Nephron (organoid): Measurements from ENCODE around the gene FNTB.

Source experiments
- H3K27ac Mint-ChIP-seq, 3 experiments: 2 replicates each; pipeline ENCODE4 v1.8.0; 2020; ENCODE audit warnings: mixed read lengths in 3 of 3, mild to moderate bottlenecking in 2 of 3, moderate library complexity in 1 of 3
- H3K27me3 Mint-ChIP-seq: 2 replicates; pipeline ENCODE4 v1.8.0; 2021; ENCODE audit warnings: low read depth, mild to moderate bottlenecking, moderate library complexity, mixed read lengths
- H3K36me3 Mint-ChIP-seq: 2 replicates; pipeline ENCODE4 v1.8.0; 2020; ENCODE audit warnings: low read depth, mixed read lengths
- H3K4me1 Mint-ChIP-seq: 2 replicates; pipeline ENCODE4 v1.8.0; 2020; ENCODE audit warnings: mixed read lengths
- H3K4me3 Mint-ChIP-seq, 3 experiments: 2 replicates each; pipeline ENCODE4 v1.8.0; 2020; ENCODE audit warnings: mild to moderate bottlenecking in 3 of 3, mixed read lengths in 3 of 3, moderate library complexity in 2 of 3
- H3K9me3 Mint-ChIP-seq: 2 replicates; pipeline ENCODE4 v1.8.0; 2020; ENCODE audit warnings: mixed read lengths
- TF ChIP-seq, protein P1 (sequence below), 3 experiments: fragments of 200-600 bp; sonication (generic); IDR thresholded peaks; one replicate each; pipeline ENCODE4 v1.5.0; 2021; ENCODE audit warnings: antibody characterized with exemption in 3 of 3; ENCODE audit not compliant: unreplicated experiment in 3 of 3

The FNTB gene

DNA sequence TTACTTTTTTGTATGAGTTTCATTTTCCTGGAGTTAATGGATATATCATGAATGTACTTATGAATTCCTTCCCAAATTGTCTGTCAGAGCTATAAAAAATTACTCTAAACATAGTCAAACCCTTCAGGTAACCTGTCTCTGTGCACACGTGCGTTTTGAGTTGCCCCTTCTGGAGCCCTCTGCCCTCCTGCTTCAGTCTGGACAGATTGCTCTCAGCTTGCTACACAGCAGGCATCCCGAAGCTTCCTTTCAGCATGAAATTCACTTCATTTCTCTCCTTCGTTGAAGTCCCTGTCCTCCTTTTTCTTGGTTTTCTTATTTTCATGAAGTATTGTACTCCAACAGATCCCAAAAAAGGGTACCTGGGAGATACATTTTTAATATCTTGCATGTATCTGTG is 47.3 kb downstream of the FNTB start:
- no peaks in the 10 kb centered on the region for H3K9me3 Mint-ChIP-seq
- TF ChIP-seq, protein P1, sequence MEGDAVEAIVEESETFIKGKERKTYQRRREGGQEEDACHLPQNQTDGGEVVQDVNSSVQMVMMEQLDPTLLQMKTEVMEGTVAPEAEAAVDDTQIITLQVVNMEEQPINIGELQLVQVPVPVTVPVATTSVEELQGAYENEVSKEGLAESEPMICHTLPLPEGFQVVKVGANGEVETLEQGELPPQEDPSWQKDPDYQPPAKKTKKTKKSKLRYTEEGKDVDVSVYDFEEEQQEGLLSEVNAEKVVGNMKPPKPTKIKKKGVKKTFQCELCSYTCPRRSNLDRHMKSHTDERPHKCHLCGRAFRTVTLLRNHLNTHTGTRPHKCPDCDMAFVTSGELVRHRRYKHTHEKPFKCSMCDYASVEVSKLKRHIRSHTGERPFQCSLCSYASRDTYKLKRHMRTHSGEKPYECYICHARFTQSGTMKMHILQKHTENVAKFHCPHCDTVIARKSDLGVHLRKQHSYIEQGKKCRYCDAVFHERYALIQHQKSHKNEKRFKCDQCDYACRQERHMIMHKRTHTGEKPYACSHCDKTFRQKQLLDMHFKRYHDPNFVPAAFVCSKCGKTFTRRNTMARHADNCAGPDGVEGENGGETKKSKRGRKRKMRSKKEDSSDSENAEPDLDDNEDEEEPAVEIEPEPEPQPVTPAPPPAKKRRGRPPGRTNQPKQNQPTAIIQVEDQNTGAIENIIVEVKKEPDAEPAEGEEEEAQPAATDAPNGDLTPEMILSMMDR (IDR thresholded peaks at IDR 0.05; ENCODE audit: unreplicated experiment in 3 of 3), result no peak
- no peak overlapping the region for H3K27ac Mint-ChIP-seq
- H3K4me1 Mint-ChIP-seq, result peaks cover 6% of the 10 kb centered on the region
- no peaks in the 10 kb centered on the region for H3K27me3 Mint-ChIP-seq
- peaks cover 58% of the 10 kb centered on the region for H3K36me3 Mint-ChIP-seq
- H3K4me3 Mint-ChIP-seq, result no peak overlapping the region

DNA sequence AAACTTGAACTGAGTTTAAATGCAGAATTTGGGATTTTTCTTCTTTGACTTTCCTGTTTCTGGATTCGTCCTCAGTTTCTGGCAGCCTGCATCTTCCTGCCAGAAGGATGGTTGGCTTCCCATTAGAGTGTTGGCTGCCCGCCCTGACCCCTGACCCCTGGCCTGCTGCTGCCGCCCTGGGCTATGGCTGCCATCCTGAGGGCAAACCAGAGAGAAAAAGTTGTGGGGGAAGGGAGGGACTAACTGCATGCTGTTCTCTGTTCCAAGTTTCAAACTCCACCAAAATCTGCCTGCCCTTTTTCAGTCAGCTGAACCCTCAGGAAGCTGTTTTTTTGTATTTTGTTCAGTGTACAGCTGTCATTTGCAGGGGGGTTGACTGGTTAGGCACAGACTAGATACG is 48.4 kb downstream of the FNTB start:
- H3K4me1 Mint-ChIP-seq, result peaks cover 11% of the 10 kb centered on the region
- TF ChIP-seq, protein P1 (IDR thresholded peaks at IDR 0.05; ENCODE audit: unreplicated experiment in 3 of 3), result no peak
- H3K36me3 Mint-ChIP-seq, result peaks cover 53% of the 10 kb centered on the region
- H3K4me3 Mint-ChIP-seq, result no peak overlapping the region
- H3K27ac Mint-ChIP-seq, result no peak overlapping the region
- H3K9me3 Mint-ChIP-seq, result no peaks in the 10 kb centered on the region
- H3K27me3 Mint-ChIP-seq, result no peaks in the 10 kb centered on the region

DNA sequence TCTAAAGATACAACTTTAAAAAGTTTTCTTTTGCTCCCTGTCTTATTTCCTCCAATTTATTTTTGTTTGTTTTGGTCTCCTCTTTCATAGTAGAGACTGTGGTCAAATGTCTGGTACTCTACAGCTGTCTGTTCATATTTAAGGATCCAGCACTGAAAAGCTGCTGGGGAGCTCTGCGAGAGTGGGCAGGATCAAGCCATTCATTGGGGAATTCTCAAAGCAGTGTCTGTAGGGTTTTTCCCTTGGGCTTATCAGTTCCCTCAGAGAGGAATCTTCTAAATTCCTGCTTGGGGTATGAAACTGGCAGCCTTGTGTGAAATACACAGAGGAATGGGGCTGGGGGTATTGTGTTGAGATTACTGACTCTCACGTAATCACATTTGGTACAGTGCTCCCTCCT is 52.3 kb downstream of the FNTB start:
- H3K4me1 Mint-ChIP-seq, result peaks cover 16% of the 10 kb centered on the region
- TF ChIP-seq, protein P1 (IDR thresholded peaks at IDR 0.05; ENCODE audit: unreplicated experiment in 3 of 3), result no peak
- no peak overlapping the region for H3K27ac Mint-ChIP-seq
- no peaks in the 10 kb centered on the region for H3K27me3 Mint-ChIP-seq
- H3K4me3 Mint-ChIP-seq, result no peak overlapping the region
- peaks cover 53% of the 10 kb centered on the region for H3K36me3 Mint-ChIP-seq
- no peaks in the 10 kb centered on the region for H3K9me3 Mint-ChIP-seq

DNA sequence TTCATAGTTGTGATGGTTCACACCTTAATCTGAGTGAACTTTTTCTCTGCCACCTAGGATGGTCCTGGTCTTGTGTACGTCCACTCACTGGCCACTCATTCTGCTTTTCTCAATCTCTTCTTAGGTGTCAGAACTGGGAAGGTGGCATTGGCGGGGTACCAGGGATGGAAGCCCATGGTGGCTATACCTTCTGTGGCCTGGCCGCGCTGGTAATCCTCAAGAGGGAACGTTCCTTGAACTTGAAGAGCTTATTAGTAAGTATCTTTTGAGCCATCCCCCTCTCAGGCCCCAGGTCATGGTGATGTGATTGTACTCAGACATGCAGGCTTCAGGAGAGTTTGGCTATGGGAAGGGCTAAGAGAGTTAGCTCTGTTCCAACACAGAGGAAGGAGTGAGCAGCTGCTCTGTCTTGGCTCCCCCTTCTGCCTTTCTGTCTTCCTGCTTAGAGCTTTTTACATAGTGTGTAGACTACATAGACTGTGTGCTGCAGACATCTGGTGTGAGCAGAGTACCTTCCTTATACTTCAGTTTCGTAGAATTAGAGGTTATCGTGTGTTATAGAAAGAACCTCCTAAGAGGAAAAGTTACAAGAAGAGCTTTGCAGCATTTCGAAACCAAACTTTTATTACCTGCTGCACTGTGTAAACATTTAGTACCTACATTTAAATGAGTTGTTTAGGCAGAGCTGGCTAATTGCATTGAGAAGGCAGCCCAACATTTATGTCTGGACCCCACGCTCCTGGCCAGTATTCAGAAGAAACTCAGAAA is 54.2 kb downstream of the FNTB start:
- Mint-ChIP-seq H3K36me3 (peaks cover 53% of the 10 kb centered on the region), H3K27ac (no peak overlapping the region), H3K4me1 (peaks cover 16% of the 10 kb centered on the region), H3K27me3 (no peaks in the 10 kb centered on the region), H3K4me3 (no peak overlapping the region), H3K9me3 (no peaks in the 10 kb centered on the region)
- TF ChIP-seq, protein P1 (IDR thresholded peaks at IDR 0.05; ENCODE audit: unreplicated experiment in 3 of 3), result no peak

DNA sequence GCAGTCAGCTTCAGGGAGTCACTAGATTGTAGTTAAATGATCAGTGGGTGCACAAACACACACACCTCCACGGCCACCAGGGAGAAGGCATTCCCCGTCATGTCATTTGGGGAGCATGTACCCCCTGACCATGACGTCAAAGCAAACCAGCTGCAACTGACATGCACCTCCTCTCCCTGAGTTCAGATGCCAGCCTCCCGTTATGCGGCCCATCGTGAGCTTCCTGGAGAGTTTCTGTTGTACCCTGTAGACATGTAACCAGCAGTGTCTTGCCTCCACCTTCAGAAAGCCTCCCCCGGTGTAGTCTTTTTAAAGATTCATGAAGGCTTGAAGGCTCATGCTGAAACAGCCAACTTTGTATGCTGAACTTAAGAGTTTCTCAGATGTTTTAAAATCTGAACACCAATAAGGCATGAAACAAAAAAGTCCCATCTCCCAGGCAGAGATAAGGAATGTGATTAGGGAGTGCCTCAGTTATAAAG is 54.8 kb downstream of the FNTB start:
- TF ChIP-seq, protein P1 (IDR thresholded peaks at IDR 0.05; ENCODE audit: unreplicated experiment in 3 of 3), result no peak
- H3K4me3 Mint-ChIP-seq, result no peak overlapping the region
- no peak overlapping the region for H3K27ac Mint-ChIP-seq
- H3K4me1 Mint-ChIP-seq, result peaks cover 19% of the 10 kb centered on the region
- no peaks in the 10 kb centered on the region for H3K9me3 Mint-ChIP-seq
- H3K36me3 Mint-ChIP-seq, result peaks cover 54% of the 10 kb centered on the region
- H3K27me3 Mint-ChIP-seq, result no peaks in the 10 kb centered on the region

DNA sequence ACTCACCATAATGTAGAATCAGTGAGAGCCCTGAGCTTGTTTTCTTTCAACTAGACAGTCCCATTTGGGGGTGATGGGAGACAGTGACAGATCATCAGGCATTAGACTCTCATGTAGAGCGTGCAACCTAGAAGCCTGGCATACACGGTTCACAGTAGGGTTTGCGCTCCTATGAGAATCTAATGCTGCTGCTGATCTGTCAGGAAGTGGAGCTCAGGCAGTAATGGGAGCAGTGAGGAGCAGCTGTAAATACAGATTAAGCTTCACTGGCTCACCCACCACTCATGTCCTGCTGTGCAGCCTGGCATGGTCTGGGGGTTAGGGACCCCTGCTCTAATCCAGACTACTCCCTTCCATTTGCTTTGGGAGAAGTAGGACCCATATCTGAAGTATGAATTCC is 55.6 kb downstream of the FNTB start:
- Mint-ChIP-seq H3K27ac (no peak overlapping the region), H3K9me3 (no peaks in the 10 kb centered on the region), H3K27me3 (no peaks in the 10 kb centered on the region), H3K36me3 (peaks cover 54% of the 10 kb centered on the region), H3K4me3 (no peak overlapping the region), H3K4me1 (peaks cover 21% of the 10 kb centered on the region)
- TF ChIP-seq, protein P1 (IDR thresholded peaks at IDR 0.05; ENCODE audit: unreplicated experiment in 3 of 3), result no peak
